SK-N-DZ (cell line): ENCODE measurements around the gene KCNG2.

ENCODE experiments used
- DNase-seq: peaks from one replicate; pipeline ENCODE4 v3.0.0-alpha.2; 2015; ENCODE audit warnings: low spot score

The KCNG2 gene

GRCh38 chr18:79766308-79766707, 31.4 kb upstream of the KCNG2 start:
- DNase-seq, result no peak

- no peak for DNase-seq
Observed at GRCh38 chr18:79768745-79769144, 29.0 kb upstream of the KCNG2 start.

DNA sequence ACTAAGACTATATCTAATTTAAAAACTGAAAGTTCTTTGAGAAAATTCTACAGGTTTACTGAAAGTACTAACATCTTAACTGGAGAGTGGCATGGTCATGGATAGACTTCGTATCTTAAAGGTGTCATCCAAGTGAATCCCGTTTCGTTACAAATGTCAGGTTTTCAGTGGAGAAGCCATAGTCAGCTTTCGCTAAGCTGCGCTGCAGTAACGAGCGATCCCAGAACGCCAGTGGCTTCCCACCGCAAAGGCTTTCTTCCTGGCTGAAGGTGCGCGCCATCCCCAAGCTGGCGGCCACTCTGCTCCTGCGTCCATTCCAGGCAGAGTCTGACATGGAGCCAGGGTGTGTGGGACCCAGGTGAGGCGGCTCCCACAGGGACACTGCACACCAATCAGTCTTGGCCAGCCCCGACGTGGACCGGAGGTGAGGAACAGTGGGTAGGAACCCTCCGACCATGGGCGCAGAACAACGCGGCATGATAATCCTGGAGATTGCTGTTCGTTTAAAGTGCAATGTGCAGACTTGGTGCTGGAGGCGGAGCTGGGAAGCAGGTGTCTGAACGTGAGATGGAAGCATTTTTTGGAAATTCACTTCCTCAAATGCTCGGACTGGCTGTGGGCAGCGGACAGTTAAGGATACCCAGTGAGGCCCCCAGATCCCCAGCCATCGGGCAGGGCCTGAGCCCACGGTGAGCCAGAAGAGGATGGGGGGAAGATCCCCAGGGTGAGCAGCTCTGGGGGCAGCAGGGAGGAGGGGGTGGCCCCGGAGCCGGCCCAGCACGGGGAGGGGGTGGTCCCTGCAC, 27.8 kb upstream of the KCNG2 start:
- DNase-seq, result no peak

DNA sequence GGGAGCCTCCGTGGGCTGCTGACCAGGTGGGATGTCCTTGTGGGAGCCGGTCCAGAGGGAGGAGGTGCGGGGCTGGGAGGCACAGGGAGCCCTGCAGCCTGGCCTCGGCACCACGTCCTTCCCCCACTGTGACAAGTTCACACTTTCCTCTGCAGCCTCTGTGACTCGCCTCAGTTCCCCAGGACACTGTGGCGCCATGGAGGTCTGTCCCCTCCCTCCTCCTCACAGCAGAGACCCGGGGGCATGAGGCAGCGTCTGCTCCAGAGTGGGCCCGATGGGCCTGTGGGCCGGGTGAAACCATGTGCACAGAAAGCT, 27.3 kb upstream of the KCNG2 start:
- DNase-seq, result no peak

DNA sequence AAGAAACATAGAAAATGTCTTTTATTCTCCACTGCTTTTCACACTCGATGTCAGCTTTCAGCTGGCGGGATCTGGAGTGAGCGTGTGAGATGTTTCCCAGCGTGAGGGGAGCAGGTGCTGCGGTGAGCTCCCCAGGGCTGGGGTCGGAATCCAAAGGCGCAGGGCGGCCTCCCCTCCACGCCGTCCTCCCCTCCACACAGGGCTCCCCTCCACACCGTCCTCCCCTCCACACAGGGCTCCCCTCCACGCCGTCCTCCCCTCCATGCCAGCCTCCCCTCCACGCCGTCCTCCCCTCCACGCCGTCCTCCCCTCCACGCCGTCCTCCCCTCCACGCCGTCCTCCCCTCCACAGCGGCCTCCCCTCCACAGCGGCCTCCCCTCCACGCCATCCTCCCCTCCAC, 26.9 kb upstream of the KCNG2 start:
- no peak for DNase-seq

- no peak for DNase-seq
Observed at GRCh38 chr18:79771446-79772107, 26.2 kb upstream of the KCNG2 start.

- DNase-seq, result no peak
Observed at GRCh38 chr18:79772108-79772864, 25.5 kb upstream of the KCNG2 start.

DNA sequence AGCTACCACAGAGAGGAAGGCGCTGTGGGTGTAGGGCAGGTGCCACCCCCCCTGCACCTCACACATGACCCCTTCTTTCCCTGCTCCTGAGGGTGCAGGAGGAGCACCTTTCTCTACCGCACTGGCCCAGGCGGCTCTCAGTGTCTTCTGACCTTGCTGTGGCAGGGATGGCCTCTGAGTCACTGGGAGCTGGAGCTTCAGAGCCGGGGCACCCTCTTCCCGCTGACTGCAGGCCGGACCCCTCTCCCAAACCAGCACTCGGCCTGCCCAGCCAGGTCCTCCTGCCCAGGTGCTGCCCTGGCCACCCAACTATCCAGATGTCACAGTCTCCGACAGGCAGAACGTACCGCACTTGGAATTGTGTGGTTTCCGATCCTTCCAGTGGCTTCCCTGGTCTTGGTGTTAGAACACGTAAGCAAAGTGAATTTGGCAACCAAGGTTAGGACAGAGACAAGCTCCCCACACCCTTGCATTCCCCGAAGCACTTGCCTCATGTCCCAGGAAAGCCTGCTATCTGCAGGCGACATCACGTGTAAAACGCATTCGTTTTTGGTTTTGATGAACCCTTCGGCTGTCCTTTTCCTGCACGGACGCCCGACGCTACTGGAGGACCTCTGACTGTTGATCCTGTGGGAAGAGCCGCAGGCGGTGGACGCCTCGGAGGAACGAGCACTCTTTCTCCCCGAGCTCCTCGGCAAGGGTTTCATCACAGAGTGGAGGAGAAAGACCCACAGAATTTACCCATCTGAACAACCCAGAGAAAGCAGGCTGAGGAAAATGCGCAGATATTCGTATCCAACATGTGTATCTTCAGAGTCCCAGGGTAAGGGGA, 24.7 kb upstream of the KCNG2 start:
- DNase-seq, result no peak

DNA sequence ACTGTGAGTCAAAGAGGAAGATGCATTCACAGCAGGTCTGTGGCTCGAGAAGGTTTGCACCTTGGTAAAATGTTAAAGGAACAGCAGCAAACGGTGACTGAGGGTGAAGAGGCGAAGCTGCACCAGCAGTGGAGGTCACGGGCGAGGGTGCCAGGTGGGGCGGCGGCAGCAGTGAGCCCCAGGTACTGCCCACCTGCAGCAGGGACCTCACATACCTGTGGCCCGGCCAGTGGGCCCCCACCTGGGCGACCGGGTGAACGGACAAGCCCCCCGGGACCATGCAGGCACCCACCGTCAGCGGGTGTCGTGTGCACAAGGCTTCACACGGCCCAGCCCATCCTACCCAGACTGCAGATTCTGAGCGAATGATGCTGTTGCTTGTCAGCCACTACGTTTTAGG, 23.6 kb upstream of the KCNG2 start:
- no peak for DNase-seq

DNA sequence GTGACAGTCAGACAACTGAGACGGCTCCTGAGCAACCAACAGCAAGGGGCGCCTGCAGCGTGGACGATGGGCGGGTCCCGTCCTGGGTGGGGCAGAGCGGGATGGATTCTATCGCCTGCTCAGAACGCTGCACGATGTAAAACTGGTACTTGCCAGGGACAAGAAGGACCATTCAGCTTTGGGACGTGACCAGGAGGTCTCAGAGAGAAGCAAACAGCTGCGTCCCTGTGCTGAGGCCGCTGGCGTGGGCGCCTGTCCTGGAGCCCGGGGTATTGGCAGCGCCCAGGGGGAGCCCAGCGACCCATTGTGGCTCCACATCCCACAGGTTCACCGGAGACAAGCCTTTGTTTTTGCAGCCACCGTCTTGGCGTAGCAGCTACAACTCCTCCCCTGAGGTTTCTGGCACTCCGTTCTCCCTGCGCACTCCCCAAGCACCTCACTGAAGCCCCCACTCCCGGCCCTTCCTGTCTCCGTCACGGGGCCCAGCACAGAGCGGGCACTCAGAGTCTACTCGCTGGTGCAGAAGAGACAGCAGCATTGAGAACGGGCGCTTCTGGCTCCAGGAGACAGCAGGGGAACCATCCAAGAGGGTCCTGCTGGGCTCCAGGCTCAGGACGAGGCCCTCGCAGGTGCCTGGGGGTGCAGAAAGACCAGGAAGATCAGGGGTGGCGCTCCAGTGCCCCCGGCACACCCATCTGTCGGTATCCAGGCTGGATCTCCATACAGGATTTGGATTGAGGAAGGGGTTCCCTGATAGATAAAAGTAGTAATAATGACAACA, 22.1 kb upstream of the KCNG2 start:
- no peak for DNase-seq

- DNase-seq, result no peak
Observed at GRCh38 chr18:79776674-79777073, 21.1 kb upstream of the KCNG2 start.

GRCh38 chr18:79778291-79778791, 19.4 kb upstream of the KCNG2 start:
- no peak for DNase-seq

GRCh38 chr18:79779021-79779699, 18.6 kb upstream of the KCNG2 start:
- no peak for DNase-seq

DNA sequence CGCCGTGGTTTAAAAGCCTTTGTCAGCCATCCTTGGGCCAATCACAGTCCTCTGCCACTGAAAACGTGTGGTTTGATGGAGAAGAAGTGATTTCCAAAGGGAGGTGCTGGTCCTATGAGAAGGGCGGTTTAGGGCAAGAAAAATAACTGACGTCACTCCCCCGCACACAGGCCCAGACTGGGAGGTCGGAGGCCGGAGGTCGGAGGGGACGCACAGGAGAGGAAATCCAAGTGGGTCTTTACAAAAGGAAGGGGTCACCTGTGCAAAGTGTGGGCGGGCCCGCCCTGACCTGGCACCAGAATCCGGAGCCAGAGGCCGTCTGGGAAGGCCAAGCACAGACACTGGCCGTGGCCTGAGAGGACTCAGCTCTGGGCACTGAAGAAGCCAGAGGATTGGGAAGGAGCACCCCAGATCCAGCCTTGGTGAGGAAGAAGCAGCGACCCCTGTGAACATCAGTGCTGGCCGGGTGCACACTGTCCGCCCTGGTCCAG, 18.0 kb upstream of the KCNG2 start:
- no peak for DNase-seq

DNA sequence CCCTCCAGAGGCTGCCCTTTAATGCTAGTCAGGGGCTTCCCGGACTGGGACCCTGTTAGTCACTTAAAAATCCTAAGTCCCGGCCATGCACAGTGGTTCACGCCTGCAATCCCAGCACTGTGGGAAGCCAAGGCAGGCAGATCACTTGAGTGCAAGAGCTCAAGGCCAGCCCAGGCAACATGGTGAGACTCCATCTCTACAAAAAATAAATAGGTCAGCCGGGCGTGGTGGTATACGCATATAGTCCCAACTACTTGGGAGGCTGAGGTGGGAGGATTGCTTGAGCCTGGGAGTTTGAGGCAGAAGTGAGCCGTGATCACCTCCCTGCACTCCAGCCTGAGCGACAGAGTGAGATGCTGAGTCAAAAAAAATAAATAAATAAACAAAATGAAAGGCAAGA, 17.2 kb upstream of the KCNG2 start:
- no peak for DNase-seq

GRCh38 chr18:79781331-79781941, 16.3 kb upstream of the KCNG2 start:
- DNase-seq, result no peak

- no peak for DNase-seq
Observed at GRCh38 chr18:79782566-79783308, 15.0 kb upstream of the KCNG2 start.

GRCh38 chr18:79784071-79784913, 13.4 kb upstream of the KCNG2 start:
- no peak for DNase-seq
